Upper lobe of right lung (tissue), 1 donor: Measurements from ENCODE around the gene PLCB2. TPM values are rescaled to one million over a fixed set of nuclear protein-coding genes. Genes with fewer than 3 reads are reported as not detected.

Source experiments
- ATAC-seq: fragments of 200-7000 bp; cut with Tn5 transposase; one replicate; pipeline ENCODE4 v1.9.1; 2020; ENCODE audit warnings: mild to moderate bottlenecking, moderate library complexity
- DNase-seq: peaks from one replicate; pipeline ENCODE4 v3.0.0-alpha.2; 2020
- H3K27ac ChIP-seq: fragments of 200-600 bp; one replicate; pipeline ENCODE4 v1.8.0; 2022
- H3K27me3 ChIP-seq: fragments of 200-600 bp; one replicate; pipeline ENCODE4 v1.8.0; 2022; ENCODE audit warnings: mild to moderate bottlenecking
- H3K36me3 ChIP-seq: fragments of 200-600 bp; one replicate; pipeline ENCODE4 v1.8.0; 2022
- H3K4me1 ChIP-seq: fragments of 200-600 bp; one replicate; pipeline ENCODE4 v1.8.0; 2022
- H3K4me3 ChIP-seq: fragments of 200-600 bp; one replicate; pipeline ENCODE4 v1.8.0; 2022; ENCODE audit warnings: mild to moderate bottlenecking
- H3K9me3 ChIP-seq: fragments of 200-600 bp; one replicate; pipeline ENCODE4 v1.8.0; 2022
- CTCF ChIP-seq: fragments of 200-600 bp; IDR thresholded peaks from one replicate; pipeline ENCODE4 v1.8.0; 2022; ENCODE audit warnings: antibody characterized with exemption
- intact Hi-C: fragments of 100-400 bp; cut with DNase I; formaldehyde crosslinking; loops from one replicate; pipeline ENCODE4 v1.11.0; 2022
- total RNA-seq: library from RNA; stranded (reverse); fragmentation: NEBNext Ultra II Directional; extraction: Animal tissue kit (Norgen Biotek cat#: 25700); gene quantifications from one replicate; pipeline ENCODE4 v1.2.1, GENCODE V29; 2021
- donor health status: DM: no; HTN: yes; CAD: no; lungs with severe emphysema.

The PLCB2 gene
- total RNA-seq, 1 donor from 2014 or later = 61.2 TPM

GRCh38 chr15:40287505-40287904 is 20.2 kb downstream of the PLCB2 start:
- no peak for TF ChIP-seq CTCF
- intact Hi-C loops = no loop called here

GRCh38 chr15:40286794-40287193 is 20.9 kb downstream of the PLCB2 start:
- H3K36me3 ChIP-seq = no peaks in the 10 kb centered on the region
- no peak overlapping the region for H3K4me3 ChIP-seq
- no peak for DNase-seq
- intact Hi-C loops = no loop called here
- peaks cover 25% of the 10 kb centered on the region for H3K27me3 ChIP-seq
- no peak for TF ChIP-seq CTCF
- H3K4me1 ChIP-seq = peaks cover 38% of the 10 kb centered on the region
- H3K27ac ChIP-seq = no peak overlapping the region
- ATAC-seq = no peak
- no peaks in the 10 kb centered on the region for H3K9me3 ChIP-seq

More at GRCh38 chr15:40287505-40287904, 20.2 kb downstream of the PLCB2 start:
- Histone ChIP-seq H3K36me3 (no peaks in the 10 kb centered on the region), H3K27ac (no peak overlapping the region), H3K9me3 (no peaks in the 10 kb centered on the region), H3K4me1 (peaks cover 33% of the 10 kb centered on the region), H3K27me3 (peaks cover 19% of the 10 kb centered on the region), H3K4me3 (no peak overlapping the region)
- no peak for ATAC-seq
- no peak for DNase-seq

- H3K27ac ChIP-seq = no peak overlapping the region
- DNase-seq (no peak), ATAC-seq (no peak)
- no peak for TF ChIP-seq CTCF
- intact Hi-C loops = no loop called here
- H3K4me1 ChIP-seq = peaks cover 34% of the 10 kb centered on the region
- H3K4me3 ChIP-seq = no peak overlapping the region
- no peaks in the 10 kb centered on the region for H3K9me3 ChIP-seq
- no peaks in the 10 kb centered on the region for H3K36me3 ChIP-seq
- H3K27me3 ChIP-seq = peaks cover 32% of the 10 kb centered on the region
These were observed 21.6 kb downstream of the PLCB2 start for GRCh38 chr15:40286061-40286532.

GRCh38 chr15:40285554-40286011 is 22.2 kb downstream of the PLCB2 start:
- Histone ChIP-seq H3K9me3 (no peaks in the 10 kb centered on the region), H3K4me3 (no peak overlapping the region), H3K27me3 (peaks cover 37% of the 10 kb centered on the region), H3K4me1 (peaks cover 31% of the 10 kb centered on the region), H3K27ac (no peak overlapping the region), H3K36me3 (no peaks in the 10 kb centered on the region)
- DNase-seq (no peak), ATAC-seq (no peak)
- TF ChIP-seq CTCF = no peak
- intact Hi-C loops = no loop called here

GRCh38 chr15:40285151-40285550 is 22.6 kb downstream of the PLCB2 start:
- intact Hi-C loops = no loop called here
- no peak overlapping the region for H3K27ac ChIP-seq
- DNase-seq = no peak
- H3K4me1 ChIP-seq = peaks cover 31% of the 10 kb centered on the region
- ATAC-seq = no peak
- no peak overlapping the region for H3K4me3 ChIP-seq
- H3K9me3 ChIP-seq = no peaks in the 10 kb centered on the region
- TF ChIP-seq CTCF = no peak
- H3K27me3 ChIP-seq = peaks cover 42% of the 10 kb centered on the region
- H3K36me3 ChIP-seq = no peaks in the 10 kb centered on the region
